Astrocyte of the spinal cord (primary cell): ENCODE measurements around the gene XKR8.

Experiments used
- DNase-seq: peaks from one replicate; pipeline ENCODE4 v3.0.0; 2011; ENCODE audit warnings: low read depth, low spot score
- H3K4me3 ChIP-seq: 2 replicates; pipeline ENCODE4 v1.5.1; 2011; ENCODE audit warnings: low read depth, mild to moderate bottlenecking, low read length, moderate library complexity
- CTCF ChIP-seq: IDR thresholded peaks from 2 replicates; pipeline ENCODE4 v1.5.1; 2012; ENCODE audit warnings: low read depth, mild to moderate bottlenecking, low read length, inconsistent platforms
- in situ Hi-C: cut with HindIII; loops from 2 replicates; pipeline ENCODE4 v1.10.0; 2017; ENCODE audit warnings: low sequenced_read_pairs

XKR8 gene

GRCh38 chr1:27959792-27960603 lies at the start of gene XKR8:
XKR8 (plus strand) TSS chr1:27959973; CDS start chr1:27960070, 97 bp downstream.
- peak; percentile 71 for DNase-seq
- peak; percentile 44 for TF ChIP-seq CTCF
- H3K4me3 ChIP-seq = peak within 1 kb of the TSS; percentile 62
- in situ Hi-C loops = no loop called here

GRCh38 chr1:27912429-27912828 lies 47.3 kb upstream of the XKR8 start:
- no peak for DNase-seq
- TF ChIP-seq CTCF = no peak
- in situ Hi-C loops = no loop called here
- H3K4me3 ChIP-seq = no peak overlapping the region

GRCh38 chr1:27915082-27915575 lies 44.6 kb upstream of the XKR8 start:
- in situ Hi-C loops = no loop called here
- no peak for DNase-seq
- peak overlapping the region; percentile 7 for H3K4me3 ChIP-seq

GRCh38 chr1:27922272-27922671 lies 37.5 kb upstream of the XKR8 start:
- no peak for DNase-seq
- TF ChIP-seq CTCF = no peak
- no peak overlapping the region for H3K4me3 ChIP-seq
- in situ Hi-C loops = no loop called here

More at GRCh38 chr1:27915082-27915575, 44.6 kb upstream of the XKR8 start:
- TF ChIP-seq CTCF = no peak

- no peak overlapping the region for H3K4me3 ChIP-seq
- in situ Hi-C loops = no loop called here
- peak; percentile 6 for TF ChIP-seq CTCF
- no peak for DNase-seq
These were observed 31.4 kb upstream of the XKR8 start for GRCh38 chr1:27928216-27928954.

GRCh38 chr1:27931184-27931583 lies 28.6 kb upstream of the XKR8 start:
- no peak for TF ChIP-seq CTCF
- no peak for DNase-seq
- no peak overlapping the region for H3K4me3 ChIP-seq
- in situ Hi-C loops = no loop called here
